HCT116 (cell line): Measurements from ENCODE around the gene IRGQ. TPM values are rescaled to one million over a fixed set of nuclear protein-coding genes. Genes with fewer than 3 reads are reported as not detected.

ENCODE experiments used
- ATAC-seq: fragments of 200-7000 bp; cut with Tn5 transposase; 2 replicates; pipeline ENCODE4 v1.9.1; 2020; ENCODE audit warnings: mild to moderate bottlenecking, moderate library complexity
- BruUV-seq: library from RNA; stranded (reverse); fragments of 400-500 nt; replicated peaks from 2 replicates; lab custom pipeline; 2021; lab: Mats Ljungman, UMichigan
- CTCF ChIA-PET: fragments of 300-600 bp; sonication (Branson Sonifier 250); formaldehyde crosslinking; loops from one replicate; lab custom pipeline; 2021; ENCODE audit warnings: antibody characterized with exemption; lab: Charles Lee
- POLR2A ChIA-PET: fragments of 300-600, 350-600 bp; sonication (Branson Sonifier 250); formaldehyde crosslinking; loops from one replicate; lab custom pipeline; 2021; ENCODE audit warnings: antibody characterized with exemption; lab: Charles Lee
- RAD21 ChIA-PET, 2 experiments: fragments of 300-600 bp; sonication (Branson Sonifier 250); formaldehyde crosslinking; loops; one replicate each; lab custom pipeline; 2023; ENCODE audit warnings: low total read pairs in 2 of 2; ENCODE audit not compliant: uncharacterized antibody in 2 of 2, unreplicated experiment in 2 of 2, low non-redundant PET in 1 of 2; lab: Charles Lee
- DNase-seq: peaks from one replicate; pipeline ENCODE4 v3.0.0-alpha.2; 2010; ENCODE audit warnings: low read depth, low spot score
- H2AFZ ChIP-seq: fragments of 200-600 bp; shearing (Covaris generic), sonication (generic); 2 replicates; pipeline ENCODE4 v1.6.1; 2017; ENCODE audit warnings: low read depth, mixed run types, mixed read lengths, antibody characterized with exemption, low read length; ENCODE audit not compliant: poor library complexity, severe bottlenecking
- H3K27ac ChIP-seq: 2 replicates; pipeline ENCODE4 v1.5.1; 2012; ENCODE audit warnings: low read depth, low read length
- H3K27me3 ChIP-seq: fragments of 200-600 bp; sonication (generic); 2 replicates; pipeline ENCODE4 v1.6.1; 2016; ENCODE audit warnings: mixed run types, low read length, mixed read lengths; ENCODE audit not compliant: insufficient read depth
- H3K36me3 ChIP-seq, 2 experiments: fragments of 200-500 bp in 1 of 2; fragments of 200-600 bp in 1 of 2; sonication (Bioruptor generic) in 1 of 2; sonication (generic) in 1 of 2; 2 replicates each; pipeline versions ENCODE4 v1.5.1 to v1.6.1; 2014 to 2016; ENCODE audit warnings: low read length in 2 of 2, inconsistent platforms in 1 of 2, mixed read lengths in 1 of 2, mixed run types in 1 of 2; ENCODE audit not compliant: insufficient read depth in 2 of 2, control insufficient read depth in 1 of 2
- H3K4me1 ChIP-seq, 2 experiments: fragments of 200-600 bp in 1 of 2; sonication (generic) in 1 of 2; 2 replicates each; pipeline versions ENCODE4 v1.5.1 to v1.6.1; 2012 to 2017; ENCODE audit warnings: low read length in 2 of 2, inconsistent platforms in 1 of 2, mild to moderate bottlenecking in 1 of 2, mixed read lengths in 1 of 2, mixed run types in 1 of 2, moderate library complexity in 1 of 2; ENCODE audit not compliant: insufficient read depth in 2 of 2, control insufficient read depth in 1 of 2
- H3K4me2 ChIP-seq: fragments of 200-600 bp; sonication (generic); 2 replicates; pipeline ENCODE4 v1.6.1; 2017; ENCODE audit warnings: mixed run types, low read length, mixed read lengths
- H3K4me3 ChIP-seq, 2 experiments: fragments of 200-600 bp in 1 of 2; sonication (generic) in 1 of 2; replicated peaks in 1 of 2; 2 replicates each; pipeline ENCODE4 v1.5.1; 2011 to 2016; ENCODE audit warnings: low read length in 2 of 2, control low read depth in 1 of 2, low read depth in 1 of 2, mild to moderate bottlenecking in 1 of 2, mixed read lengths in 1 of 2, mixed run types in 1 of 2
- H3K79me2 ChIP-seq: fragments of 200-600 bp; sonication (generic); 2 replicates; pipeline ENCODE4 v1.6.1; 2017; ENCODE audit warnings: mild to moderate bottlenecking, mixed run types, low read length, moderate library complexity, mixed read lengths; ENCODE audit not compliant: insufficient read depth
- H3K9ac ChIP-seq: fragments of 200-600 bp; sonication (generic); 2 replicates; pipeline ENCODE4 v1.6.1; 2016; ENCODE audit warnings: low read length, mixed read lengths
- H3K9me2 ChIP-seq: fragments of 200-600 bp; sonication (generic), shearing (Covaris generic); 2 replicates; pipeline ENCODE4 v1.6.1; 2017; ENCODE audit warnings: mixed run types, mild to moderate bottlenecking, moderate library complexity; ENCODE audit not compliant: insufficient read depth
- H3K9me3 ChIP-seq, 2 experiments: fragments of 200-500 bp in 1 of 2; fragments of 200-600 bp in 1 of 2; sonication (Bioruptor generic) in 1 of 2; sonication (generic) in 1 of 2; 2 replicates each; pipeline ENCODE4 v1.6.1; 2014 to 2017; ENCODE audit warnings: low read length in 2 of 2, mixed read lengths in 2 of 2, inconsistent platforms in 1 of 2, low read depth in 1 of 2, mild to moderate bottlenecking in 1 of 2, mixed run types in 1 of 2, moderate library complexity in 1 of 2; ENCODE audit not compliant: control insufficient read depth in 1 of 2, insufficient read depth in 1 of 2
- H4K20me1 ChIP-seq: fragments of 200-600 bp; sonication (generic), shearing (Covaris generic); 2 replicates; pipeline ENCODE4 v1.6.1; 2017; ENCODE audit warnings: mixed run types, mild to moderate bottlenecking, moderate library complexity; ENCODE audit not compliant: insufficient read depth
- EZH2 ChIP-seq: fragments of 200-600 bp; sonication (generic); IDR thresholded peaks from 2 replicates; pipeline ENCODE4 v1.6.1; 2017; ENCODE audit warnings: antibody characterized with exemption, mixed run types
- EZH2phosphoT487 ChIP-seq: fragments of 200-600 bp; IDR thresholded peaks from 2 replicates; pipeline ENCODE4 v1.6.1; 2018; ENCODE audit warnings: antibody characterized with exemption, borderline replicate concordance
- JUND ChIP-seq: IDR thresholded peaks from 2 replicates; pipeline ENCODE4 v1.6.1; 2012
- MAX ChIP-seq: IDR thresholded peaks from 2 replicates; pipeline ENCODE4 v1.6.1; 2012
- POLR2A ChIP-seq: IDR thresholded peaks from 2 replicates; pipeline ENCODE4 v1.7.0; 2011; ENCODE audit warnings: borderline replicate concordance; ENCODE audit not compliant: insufficient read depth, insufficient read length; ENCODE audit errors: extremely low read depth
- REST ChIP-seq: IDR thresholded peaks from 2 replicates; pipeline ENCODE4 v1.6.1; 2012; ENCODE audit warnings: low read depth
- TCF7L2 ChIP-seq: IDR thresholded peaks from 2 replicates; pipeline ENCODE4 v1.7.0; 2011; ENCODE audit warnings: borderline replicate concordance, inconsistent platforms; ENCODE audit not compliant: insufficient read depth, insufficient read length; ENCODE audit errors: extremely low read depth
- YY1 ChIP-seq: IDR thresholded peaks from 2 replicates; pipeline ENCODE4 v1.6.1; 2011; ENCODE audit warnings: low read length, low read depth, moderate library complexity, mild to moderate bottlenecking; ENCODE audit not compliant: insufficient replicate concordance; ENCODE audit errors: extremely low read depth
- ZBTB33 ChIP-seq: IDR thresholded peaks from 2 replicates; pipeline ENCODE4 v1.6.1; 2011; ENCODE audit warnings: mild to moderate bottlenecking, low read length, moderate library complexity; ENCODE audit not compliant: insufficient replicate concordance; ENCODE audit errors: extremely low read depth
- intact Hi-C: fragments of 100-400 bp; cut with micrococcal nuclease; formaldehyde crosslinking; loops from 2 replicates; pipeline ENCODE4 v1.10.0; 2022
- total RNA-seq: library from RNA; stranded (reverse); gene quantifications from one replicate; pipeline ENCODE4 v1.2.1, GENCODE V29; 2021; ENCODE audit not compliant: unreplicated experiment

Gene IRGQ
- total RNA-seq, 1 experiment from 2014 or later = 14.6 TPM

GRCh38 chr19:43589678-43590077 is 6.3 kb downstream of the IRGQ start:
- H3K9me3 ChIP-seq = no peaks in the 10 kb centered on the region
- H3K36me3 ChIP-seq = peaks cover 8 to 9% of the 10 kb centered on the region in 2 experiments; a peak in 3 of 4 replicates
- no peak overlapping the region for H2AFZ ChIP-seq
- ChIA-PET RAD21 (no interaction called here), POLR2A (no interaction called here), CTCF (no interaction called here)
- peaks cover 0 to 10% of the 10 kb centered on the region in 2 experiments; a peak in 2 of 4 replicates for H3K4me1 ChIP-seq
- H3K27me3 ChIP-seq = no peaks in the 10 kb centered on the region
- H3K79me2 ChIP-seq = peaks cover 13% of the 10 kb centered on the region; the same call in 1 of the 2 replicates
- H3K9ac ChIP-seq = no peak overlapping the region
- DNase-seq (no peak), ATAC-seq (no peak)
- H3K9me2 ChIP-seq = no peaks in the 10 kb centered on the region
- H4K20me1 ChIP-seq = no peaks in the 10 kb centered on the region
- no peak overlapping the region for H3K4me3 ChIP-seq
- BruUV-seq = no TSS peak
- TF ChIP-seq REST (no peak), YY1 (no peak), POLR2A (no peak), EZH2phosphoT487 (no peak), EZH2 (no peak)
- TF ChIP-seq, all 23 proteins: peak for 0
- no peak overlapping the region for H3K27ac ChIP-seq
- intact Hi-C loops = loop anchor here (5.0 kb wide), 1 partner anchor 157 kb away; no protein-coding TSS in a partner anchor
- H3K4me2 ChIP-seq = no peak overlapping the region

GRCh38 chr19:43589277-43589676 is 6.7 kb downstream of the IRGQ start:
- BruUV-seq = no TSS peak
- intact Hi-C loops = no loop called here
- POLR2A ChIA-PET = no interaction called here

More at GRCh38 chr19:43589277-43589676, 6.7 kb downstream of the IRGQ start:
- Histone ChIP-seq H3K4me2 (no peak overlapping the region), H3K79me2 (peaks cover 10% of the 10 kb centered on the region; the same call in 1 of the 2 replicates), H3K27ac (no peak overlapping the region), H2AFZ (no peak overlapping the region), H3K9me3 (no peaks in the 10 kb centered on the region), H3K27me3 (no peaks in the 10 kb centered on the region), H3K9me2 (no peaks in the 10 kb centered on the region), H3K36me3 (peaks cover 8 to 9% of the 10 kb centered on the region in 2 experiments; a peak in 3 of 4 replicates), H3K4me3 (no peak overlapping the region), H4K20me1 (no peaks in the 10 kb centered on the region), H3K4me1 (peaks cover 0 to 7% of the 10 kb centered on the region in 2 experiments; a peak in 2 of 4 replicates), H3K9ac (no peak overlapping the region)
- DNase-seq (no peak), ATAC-seq (no peak)
- RAD21 ChIA-PET = no interaction called here
- TF ChIP-seq TCF7L2 = no peak
- no peak for TF ChIP-seq MAX
- no peak for TF ChIP-seq ZBTB33
- TF ChIP-seq JUND = no peak
- CTCF ChIA-PET = no interaction called here
